GM19397 (cell line): ENCODE data around the gene S100A9.
"Not testable (repeated sequence)": the region's sequence is repeated elsewhere in the genome, so short reads cannot be mapped to it uniquely, and the experiment has no call there.

ENCODE experiments used
- ATAC-seq: cut with Tn5 transposase; IDR thresholded peaks from one replicate; pipeline ENCODE4 v1.9.1; 2021; ENCODE audit warnings: mild to moderate bottlenecking, moderate library complexity; ENCODE audit not compliant: unreplicated experiment

The S100A9 gene

GRCh38 chr1:153404086-153404635 lies 46.5 kb downstream of the S100A9 start:
- ATAC-seq: no peak

- no peak for ATAC-seq
These were observed 47.1 kb downstream of the S100A9 start for GRCh38 chr1:153404768-153405167.

GRCh38 chr1:153405825-153406599 lies 48.4 kb downstream of the S100A9 start:
- not testable (repeated sequence) for ATAC-seq

- not testable (repeated sequence) for ATAC-seq
These were observed 49.6 kb downstream of the S100A9 start for GRCh38 chr1:153407274-153407673.
